Glomerular endothelial cell (primary cell): ENCODE data around the gene SH2D3A. TPM values are rescaled to one million over a fixed set of nuclear protein-coding genes. Genes with fewer than 3 reads are reported as not detected.
"Not testable (repeated sequence)": the region's sequence is repeated elsewhere in the genome, so short reads cannot be mapped to it uniquely, and the experiment has no call there.

Experiments
- DNase-seq: peaks from one replicate; pipeline ENCODE4 v3.0.0-alpha.2; 2011; ENCODE audit warnings: low read depth, low spot score; ENCODE audit errors: extremely low read depth
- total RNA-seq: library from RNA; depleted of rRNA; stranded (reverse); fragments of >200 nt; gene quantifications from 2 replicates; pipeline ENCODE4 v1.2.3, GENCODE V29; 2015

The SH2D3A gene
- total RNA-seq, 1 donor from 2014 or later: 0.58 TPM

DNA sequence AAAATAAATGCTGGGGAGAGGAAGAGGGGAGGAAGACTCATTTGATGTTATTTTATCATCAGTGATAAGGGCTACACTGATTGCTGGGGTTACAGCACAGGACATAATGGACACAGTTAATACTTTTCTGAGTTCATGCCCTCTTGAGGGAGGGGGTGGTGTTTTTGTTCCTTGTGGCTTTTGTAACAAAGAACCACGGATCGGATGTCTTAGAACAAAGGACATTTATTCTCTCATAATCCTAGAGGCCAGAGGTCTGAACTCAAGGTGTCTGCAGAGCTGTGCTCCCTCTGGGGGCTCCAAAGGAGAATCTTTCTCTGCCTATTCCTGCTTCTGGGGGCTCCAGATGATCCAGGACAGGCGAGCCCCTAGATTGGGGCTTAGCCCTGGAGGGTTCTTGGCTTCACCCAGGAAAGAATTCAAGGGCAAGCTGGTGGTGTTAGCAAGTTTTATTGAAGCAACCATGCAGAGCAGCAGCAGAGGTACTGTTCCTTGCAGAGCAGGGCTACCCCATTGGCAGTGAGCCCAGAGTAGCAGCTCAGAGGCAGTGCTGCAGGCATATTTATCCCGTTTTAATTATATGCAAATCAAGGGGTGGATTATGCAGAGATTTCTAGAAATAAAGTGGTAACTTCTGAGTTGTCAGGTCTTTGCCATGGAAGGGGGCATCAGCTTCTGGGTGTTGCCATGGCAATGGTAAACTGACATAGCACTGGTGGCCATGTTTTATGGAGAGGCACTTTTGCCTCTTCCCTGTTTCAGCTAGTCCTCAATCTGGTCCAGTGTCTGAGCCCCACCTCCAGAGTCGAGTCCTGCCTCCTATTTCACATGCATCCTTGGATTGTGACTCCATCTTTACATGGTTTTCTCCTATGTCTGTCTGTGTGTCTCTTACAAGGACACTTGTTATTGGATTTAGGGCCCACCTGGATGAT is 23.2 kb upstream of the SH2D3A start:
- no peak for DNase-seq

DNA sequence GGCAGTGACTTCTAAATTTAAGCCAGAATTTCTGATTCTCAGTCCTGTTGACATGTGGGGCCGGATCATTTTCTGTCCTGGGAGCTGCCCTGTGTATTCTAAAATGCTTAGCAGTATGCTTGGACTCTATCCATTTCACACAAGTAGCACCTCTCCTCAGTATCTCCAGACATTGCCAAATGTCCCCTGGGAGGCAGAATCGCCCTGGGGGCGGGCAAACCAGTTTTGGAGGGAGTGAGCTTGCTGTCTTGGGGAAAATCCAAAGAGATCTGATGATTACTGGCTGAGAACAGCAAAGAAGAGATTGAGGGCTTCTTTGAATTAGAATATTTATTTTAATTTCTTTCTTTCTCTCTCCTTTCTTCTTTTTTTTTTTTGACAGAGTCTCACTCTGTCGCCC is 21.7 kb upstream of the SH2D3A start:
- DNase-seq: no peak

- DNase-seq: no peak
These were observed 20.2 kb upstream of the SH2D3A start for GRCh38 chr19:6787393-6787792.

DNA sequence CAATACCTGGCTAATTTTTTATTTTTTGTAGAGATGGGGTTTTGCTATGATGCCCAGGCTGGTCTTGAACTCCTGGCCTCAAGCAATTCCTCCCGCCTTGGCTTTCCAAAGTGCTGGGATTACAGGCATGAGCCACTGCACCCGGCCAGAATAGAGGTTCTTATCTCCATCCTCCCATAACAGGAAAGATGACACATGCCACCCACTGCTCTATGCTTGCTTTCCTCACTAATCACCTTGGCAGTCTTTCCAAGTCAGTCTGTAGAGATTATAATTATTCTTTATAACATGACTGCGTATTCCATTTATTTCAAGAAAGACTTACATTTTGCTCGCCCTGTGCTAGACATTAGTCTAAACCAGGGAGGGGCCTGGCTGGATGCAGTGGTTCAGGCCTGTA is 12.0 kb upstream of the SH2D3A start:
- no peak for DNase-seq

GRCh38 chr19:6778386-6778785 is 11.2 kb upstream of the SH2D3A start:
- no peak for DNase-seq

DNA sequence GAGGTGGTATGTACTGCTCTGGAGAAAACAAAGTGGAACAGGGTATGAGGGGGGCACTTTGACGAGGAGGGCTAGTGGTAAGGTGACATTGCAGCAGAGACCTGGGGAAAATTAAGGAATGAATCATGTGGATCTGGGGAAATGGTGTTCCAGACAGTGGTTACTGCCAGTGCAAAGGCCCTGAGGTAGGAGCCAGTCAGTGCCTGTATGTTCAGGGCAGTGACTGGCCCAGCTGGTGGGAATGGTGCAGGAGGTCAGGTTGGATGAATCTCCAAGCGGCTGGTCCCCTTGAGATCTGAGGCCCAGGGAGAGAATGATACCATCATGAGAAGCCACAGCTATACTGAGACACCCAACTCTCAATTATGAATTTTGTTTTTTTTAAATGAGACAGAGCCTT is 10.2 kb upstream of the SH2D3A start:
- no peak for DNase-seq

DNA sequence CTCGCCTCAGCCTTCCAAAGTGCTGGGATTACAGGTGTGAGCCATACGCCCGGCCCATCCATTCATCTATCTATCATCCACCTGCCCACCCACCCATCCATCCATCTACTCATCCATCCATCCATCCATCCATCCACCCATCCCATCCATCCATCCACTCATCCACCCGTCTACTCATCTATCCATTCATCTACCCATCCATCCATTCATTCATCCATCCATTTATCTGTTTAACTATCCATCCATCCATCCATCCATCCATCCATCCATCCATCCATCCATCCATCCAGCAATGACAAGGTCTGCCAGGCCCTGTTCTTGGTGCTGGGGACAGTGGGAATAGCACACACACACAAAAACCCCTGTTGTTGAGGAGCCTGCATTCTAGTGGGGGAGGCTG is 9.8 kb upstream of the SH2D3A start:
- DNase-seq: no peak

- DNase-seq: not testable (repeated sequence)
These were observed 8.8 kb upstream of the SH2D3A start for GRCh38 chr19:6776045-6776444.

- DNase-seq: no peak
These were observed 7.8 kb upstream of the SH2D3A start for GRCh38 chr19:6774821-6775707.

- DNase-seq: no peak
These were observed 6.2 kb upstream of the SH2D3A start for GRCh38 chr19:6773323-6773931.

DNA sequence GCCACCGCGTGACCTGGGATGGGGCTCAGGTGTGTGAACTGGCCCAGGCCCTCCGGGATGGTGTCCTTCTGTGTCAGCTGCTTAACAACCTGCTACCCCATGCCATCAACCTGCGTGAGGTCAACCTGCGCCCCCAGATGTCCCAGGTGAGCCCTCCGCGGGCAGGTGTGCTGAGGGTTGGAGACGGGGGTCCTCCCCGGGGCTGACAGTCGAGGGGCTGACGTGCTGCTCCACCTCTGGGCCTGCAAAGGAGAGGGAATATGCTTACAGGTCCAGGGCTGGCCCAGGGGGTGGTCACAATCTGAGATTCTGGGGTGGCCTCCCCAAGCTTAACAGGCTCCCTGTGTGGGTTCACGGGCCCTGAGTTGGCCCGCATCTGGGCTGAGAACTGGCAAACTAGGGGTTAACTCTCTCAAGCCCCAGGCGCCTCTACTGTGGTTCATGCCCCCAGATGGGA is 5.7 kb upstream of the SH2D3A start:
- DNase-seq: no peak

DNA sequence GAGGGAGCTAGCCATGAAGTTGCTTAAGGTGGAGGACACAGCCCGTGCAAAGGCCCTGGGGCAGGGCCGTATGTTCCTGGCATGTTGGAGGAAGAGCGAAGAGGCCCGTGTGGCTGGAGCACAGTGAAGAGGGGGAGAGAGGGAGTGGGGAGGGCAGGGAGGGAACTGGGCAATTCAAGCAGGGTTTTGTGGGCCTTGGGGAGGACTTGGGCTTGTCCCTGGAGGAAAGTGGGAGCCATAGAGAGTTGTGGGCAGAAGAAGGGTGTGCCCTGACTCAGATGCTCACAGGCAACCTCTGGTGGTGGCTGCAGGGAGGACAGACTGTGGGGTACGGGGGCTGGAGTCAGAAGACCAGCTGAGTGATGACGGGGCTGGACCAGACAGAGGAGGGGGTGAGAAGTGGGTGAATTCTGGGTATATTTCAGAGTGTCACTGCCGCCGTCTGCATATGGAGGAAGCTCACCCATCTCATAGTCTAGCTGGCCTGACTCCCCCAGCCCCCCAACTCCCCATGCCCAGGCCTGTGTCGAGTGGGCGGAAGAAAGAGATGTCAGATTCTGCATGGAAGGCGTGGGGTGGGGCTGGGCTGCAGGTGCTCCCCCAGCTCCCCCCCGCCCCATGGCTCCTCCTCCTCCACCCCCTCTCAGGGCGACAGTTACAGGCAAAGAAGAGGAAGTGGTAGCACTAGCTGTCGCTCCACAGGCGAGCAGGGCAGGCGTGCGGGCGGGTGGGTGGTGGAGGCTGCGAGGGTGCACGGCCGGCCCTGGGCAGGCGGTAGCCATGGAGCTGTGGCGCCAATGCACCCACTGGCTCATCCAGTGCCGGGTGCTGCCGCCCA is 5.0 kb upstream of the SH2D3A start, which contains the start of gene VAV1:
Gene VAV1, plus strand, starts transcription at position 681 of the 838 bp plus-strand sequence. Its CDS starts 100 bp downstream, at position 781.
- no peak for DNase-seq

GRCh38 chr19:6771648-6772027 is 4.4 kb upstream of the SH2D3A start:
- not testable (repeated sequence) for DNase-seq

- DNase-seq: no peak
These were observed 1.9 kb upstream of the SH2D3A start for GRCh38 chr19:6769006-6769619.

- DNase-seq: no peak
These were observed 1.1 kb upstream of the SH2D3A start for GRCh38 chr19:6768236-6768785.

DNA sequence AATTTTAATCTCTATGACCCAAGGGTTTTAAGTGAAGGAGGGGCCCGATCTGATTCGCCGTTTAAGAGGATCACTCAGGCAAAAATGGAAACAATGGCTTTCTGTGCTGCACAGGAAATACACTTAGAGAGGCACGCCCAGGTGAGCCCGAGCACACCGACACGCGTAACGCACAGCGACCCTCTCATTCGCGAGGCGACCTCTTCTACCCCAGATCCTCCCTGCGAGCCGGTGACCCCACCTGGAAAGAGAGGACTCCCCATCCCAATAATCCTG is 216 bp downstream of the SH2D3A start:
- no peak for DNase-seq

- DNase-seq: no peak
These were observed 716 bp downstream of the SH2D3A start for GRCh38 chr19:6766357-6767080.

- no peak for DNase-seq
These were observed 1.4 kb downstream of the SH2D3A start for GRCh38 chr19:6765738-6766356.
